K562 (cell line): ENCODE results near the gene STMN3. TPM values are rescaled to one million over a fixed set of nuclear protein-coding genes. Genes with fewer than 3 reads are reported as not detected.

Experiments
- ATAC-seq: fragments of 200-7000 bp; cut with Tn5 transposase; 3 replicates; pipeline ENCODE4 v1.9.1; 2020; ENCODE audit warnings: moderate library complexity
- BruUV-seq: library from RNA; stranded (reverse); fragments of 400-500 nt; replicated peaks from 2 replicates; lab custom pipeline; 2021; lab: Mats Ljungman, UMichigan
- CTCF ChIA-PET: fragments of 300-600 bp; formaldehyde crosslinking; extraction: SDS; loops from one replicate; lab custom pipeline; 2021; ENCODE audit warnings: low intra/inter-chr PET ratio; lab: Yijun Ruan, JAX
- POLR2A ChIA-PET: fragments of 300-600, 350-650 bp; sonication (Branson Sonifier 250); formaldehyde crosslinking; extraction: SDS; loops from one replicate; lab custom pipeline; 2021; ENCODE audit warnings: antibody characterized with exemption, inconsistent platforms; lab: Yijun Ruan, JAX
- DNase-seq, 4 experiments: peaks; one replicate each; pipeline versions ENCODE4 v3.0.0 to v3.0.0-alpha.2; 2011 to 2018; ENCODE audit warnings: low spot score in 3 of 4, mixed read lengths in 3 of 4; ENCODE audit errors: extremely low read depth in 1 of 4
- FAIRE-seq: peaks from 2 replicates; lab custom pipeline; 2011; peaks lifted over from hg19 to GRCh38; lab: Jason Lieb, UNC
- H2AFZ ChIP-seq: 2 replicates; pipeline ENCODE4 v1.6.0; 2011; ENCODE audit warnings: low read depth, low read length, control low read depth, inconsistent platforms
- H3K27ac ChIP-seq: fragments of 200-600 bp; 3 replicates; pipeline ENCODE4 v1.8.0; 2011; ENCODE audit warnings: low read depth, mild to moderate bottlenecking, control low read depth, inconsistent platforms, low read length, moderate library complexity, mixed read lengths; ENCODE audit errors: extremely low read depth
- H3K27me3 ChIP-seq, 2 experiments: fragments of 300-600 bp in 1 of 2; 2 replicates in 1 of 2; 3 replicates in 1 of 2; pipeline versions ENCODE4 v1.6.0 to v1.8.0; 2011; ENCODE audit warnings: inconsistent platforms in 2 of 2, low read length in 2 of 2, mild to moderate bottlenecking in 1 of 2, mixed read lengths in 1 of 2, moderate library complexity in 1 of 2; ENCODE audit not compliant: control insufficient read depth in 2 of 2, insufficient read depth in 2 of 2
- H3K36me3 ChIP-seq: fragments of 300-600 bp; 3 replicates; pipeline ENCODE4 v1.8.0; 2011; ENCODE audit warnings: mild to moderate bottlenecking, low read length, inconsistent platforms; ENCODE audit not compliant: control insufficient read depth, insufficient read depth
- H3K4me1 ChIP-seq, 2 experiments: fragments of 200-600 bp in 1 of 2; replicated peaks in 1 of 2; 2 replicates in 1 of 2; 3 replicates in 1 of 2; pipeline versions ENCODE4 v1.5.1 to v1.8.0; 2011; ENCODE audit warnings: inconsistent platforms in 2 of 2, low read length in 2 of 2, mild to moderate bottlenecking in 1 of 2, mixed read lengths in 1 of 2, moderate library complexity in 1 of 2; ENCODE audit not compliant: control insufficient read depth in 2 of 2, insufficient read depth in 2 of 2
- H3K4me2 ChIP-seq: 2 replicates; pipeline ENCODE4 v1.6.1; 2011; ENCODE audit warnings: low read length, control low read depth, inconsistent platforms, mixed read lengths; ENCODE audit not compliant: insufficient read depth
- H3K4me3 ChIP-seq: fragments of 200-600 bp; sonication (generic), shearing (Covaris generic); 2 replicates; pipeline ENCODE4 v1.5.1; 2016; ENCODE audit warnings: control low read depth, inconsistent platforms
- H3K79me2 ChIP-seq: fragments of 200-600 bp; 3 replicates; pipeline ENCODE4 v1.8.0; 2011; ENCODE audit warnings: low read length, inconsistent platforms; ENCODE audit not compliant: control insufficient read depth, insufficient read depth
- H3K9ac ChIP-seq, 2 experiments: 2 replicates each; pipeline versions ENCODE4 v1.6.0 to v1.6.1; 2011; ENCODE audit warnings: low read depth in 2 of 2, low read length in 2 of 2, control low read depth in 1 of 2, inconsistent platforms in 1 of 2, mild to moderate bottlenecking in 1 of 2, mixed read lengths in 1 of 2; ENCODE audit not compliant: insufficient read depth in 1 of 2
- H3K9me1 ChIP-seq: one replicate; pipeline ENCODE4 v1.6.0; 2011; ENCODE audit warnings: inconsistent platforms, mild to moderate bottlenecking, low read length, moderate library complexity; ENCODE audit not compliant: control insufficient read depth, insufficient read depth
- H3K9me3 ChIP-seq: replicated peaks from 2 replicates; pipeline ENCODE4 v1.5.1; 2011; ENCODE audit warnings: low read depth, low read length, inconsistent platforms; ENCODE audit not compliant: control insufficient read depth, insufficient read depth
- H4K20me1 ChIP-seq: replicated peaks from 2 replicates; pipeline ENCODE4 v1.6.1; 2011; ENCODE audit warnings: low read length, inconsistent platforms, mixed read lengths; ENCODE audit not compliant: control insufficient read depth, insufficient read depth
- ATF1 ChIP-seq, 2 experiments: fragments of 450-650 bp in 1 of 2; IDR thresholded peaks; 2 replicates each; pipeline ENCODE4 v1.6.1; 2016; ENCODE audit warnings: missing compliant biosample characterization in 1 of 2, missing genetic modification characterization in 1 of 2
- MLLT1 ChIP-seq, 2 experiments: fragments of 450-650 bp; IDR thresholded peaks; 2 replicates each; pipeline ENCODE4 v1.6.1; 2016
- POLR2A ChIP-seq: fragments of 450-650 bp; conservative IDR thresholded peaks from 2 replicates; pipeline ENCODE4 v1.6.1; 2016
- POLR2G ChIP-seq: fragments of 200-400 bp; formaldehyde crosslinking; IDR thresholded peaks from 2 replicates; pipeline ENCODE4 v1.6.1; 2017; ENCODE audit warnings: low read depth, mild to moderate bottlenecking, antibody characterized with exemption, low read length, moderate library complexity
- RBFOX2 ChIP-seq: fragments of 200-400 bp; formaldehyde crosslinking; IDR thresholded peaks from 2 replicates; pipeline ENCODE4 v1.6.1; 2017; ENCODE audit warnings: low read depth, mild to moderate bottlenecking, low read length, moderate library complexity
- RERE ChIP-seq: sonication (generic); formaldehyde crosslinking; IDR thresholded peaks from 2 replicates; pipeline ENCODE4 v1.8.0; 2023; ENCODE audit warnings: missing genetic modification reagents, mild to moderate bottlenecking, borderline replicate concordance
- SUPT5H ChIP-seq: fragments of 450-650 bp; IDR thresholded peaks from 2 replicates; pipeline ENCODE4 v1.6.1; 2016
- ZBTB33 ChIP-seq: sonication (generic); formaldehyde crosslinking; IDR thresholded peaks from 2 replicates; pipeline ENCODE4 v1.8.1; 2023; ENCODE audit warnings: mild to moderate bottlenecking, missing genetic modification reagents
- ZNF79 ChIP-seq: fragments of 250-450 bp; sonication (Bioruptor Pico); IDR thresholded peaks from 2 replicates; pipeline ENCODE4 v1.4.0; 2020; ENCODE audit warnings: low read depth, mild to moderate bottlenecking, moderate library complexity
- WGBS: fragments of 100-300 bp; shearing (Covaris generic); methylation state at CpG from one replicate; pipeline ENCODE4 v1.1.6; 2016; ENCODE audit warnings: low coverage, mixed read lengths; ENCODE audit not compliant: insufficient coverage; ENCODE audit errors: missing lambda C conversion rate; 5-methylcytosine and 5-hydroxymethylcytosine counted together
- in situ Hi-C: fragments of 300-500 bp; cut with MboI; formaldehyde crosslinking; loops from 4 replicates; pipeline ENCODE4 v1.15.0; 2018; ENCODE audit warnings: inconsistent platforms, mixed read lengths
- intact Hi-C: fragments of 100-400 bp; cut with micrococcal nuclease; formaldehyde crosslinking; loops from 2 replicates; pipeline ENCODE4 v1.14.2; 2022
- polyA plus RNA-seq, 8 experiments: library from polyadenylated mRNA; depleted of rRNA in 4 of 8; stranded (reverse) in 5 of 8; unstranded in 3 of 8; fragments of >200 nt; fragmentation: Nextera tagmentation in 2 of 8; fragmentation: Illumina TruSeq in 1 of 8; extraction: Ambion mirVana in 2 of 8; extraction: Trizol in 1 of 8; gene quantifications; 2 replicates each; pipeline versions ENCODE4 v1.2.1 to v1.2.3, GENCODE V29; 2011 to 2014; ENCODE audit warnings: inconsistent platforms in 1 of 8, missing spikeins in 1 of 8
- total RNA-seq, 7 experiments: library from RNA; depleted of rRNA in 6 of 7; stranded (reverse); fragments of >200 nt in 6 of 7; fragmentation: Illumina TruSeq in 2 of 7; extraction: Trizol in 2 of 7; gene quantifications; 2 replicates each; pipeline versions ENCODE4 v1.2.1 to v1.2.3, GENCODE V29; 2011 to 2021; ENCODE audit warnings: low replicate concordance in 1 of 7

The STMN3 gene
- total and polyA plus RNA-seq, 9 of the 15 experiments (the other 6 are each of a cell fraction or from before 2014, with no cell fraction given): 0.70 to 65.6 (median 29.4) TPM

GRCh38 chr20:63700199-63701050 lies 47.2 kb upstream of the STMN3 start:
- no peak for ATAC-seq
- H3K4me3 ChIP-seq: no peak overlapping the region
- no peaks in the 10 kb centered on the region for H3K9me3 ChIP-seq
- FAIRE-seq: no peak
- no peak overlapping the region for H2AFZ ChIP-seq
- DNase-seq: peak in 2 of 4 experiments; percentile 20 to 27
- peak overlapping the region; percentile 61; the same call in 1 of the 3 replicates for H3K27ac ChIP-seq
- intact Hi-C loops: loop anchor here (10.0 kb wide), 2 partner anchors 84 to 166 kb away; partner anchors contain the start of gene PTK6
- H3K79me2 ChIP-seq: peaks cover 5% of the 10 kb centered on the region; the same call in 1 of the 3 replicates
- POLR2A ChIA-PET: interaction anchor here (0.6 to 1.3 kb wide), 3 partner anchors 17 to 165 kb away, joined by 3 to 6 read pairs (median 4); partner anchors contain the start of genes GMEB2 and TPD52L2
- no peaks in the 10 kb centered on the region for H3K9me1 ChIP-seq
- peaks cover 30% of the 10 kb centered on the region for H3K36me3 ChIP-seq
- peaks cover 9 to 83% of the 10 kb centered on the region in 2 experiments for H3K4me1 ChIP-seq
- H3K27me3 ChIP-seq: no peaks in the 10 kb centered on the region
- H3K4me2 ChIP-seq: no peak overlapping the region
- BruUV-seq: no TSS peak
- no peaks in the 10 kb centered on the region; the same call in 1 of the 2 replicates for H4K20me1 ChIP-seq
- CTCF ChIA-PET: no interaction called here
- WGBS: 80% methylated on average over 34 of the region's 43 CpGs
- in situ Hi-C loops: no loop called here
- H3K9ac ChIP-seq: peak overlapping the region in 1 of 2 experiments; percentile 84; a peak in 2 of 4 replicates
- TF ChIP-seq RBFOX2 (peak; percentile 45; the same call in 1 of the 2 replicates), POLR2A (peak; percentile 12; the same call in 1 of the 2 replicates), RERE (CRISPR knock-in tag) (0 out of 2 replicates have a peak, but pooled peaks have one; percentile 15), ZBTB33 (CRISPR knock-in tag) (peak; percentile 93; the same call in 1 of the 2 replicates), ZNF79 (CRISPR knock-in tag) (no peak), MLLT1 (IDR thresholded peaks at IDR 0.05) (0 out of 4 replicates have a peak, but pooled peaks of 1 of the 2 experiments have one; percentile 36), SUPT5H (0 out of 2 replicates have a peak, but pooled peaks have one; percentile 30), POLR2G (peak; percentile 74), ATF1 (CRISPR knock-in tag; IDR thresholded peaks at IDR 0.05) (no peak), ATF1 (tag; IDR thresholded peaks at IDR 0.05) (no peak)
